GM23338 (cell line): ENCODE data around the gene AUH. TPM values are rescaled to one million over a fixed set of nuclear protein-coding genes. Genes with fewer than 3 reads are reported as not detected.

Experiments
- ATAC-seq: fragments of 200-7000 bp; cut with Tn5 transposase; 3 replicates; pipeline ENCODE4 v1.9.1; 2020
- DNase-seq: peaks from one replicate; pipeline ENCODE4 v3.0.0-alpha.2; 2015; ENCODE audit warnings: low spot score
- H2AFZ ChIP-seq: fragments of 200-600 bp; sonication (generic); 2 replicates; pipeline ENCODE4 v1.8.0; 2016; ENCODE audit warnings: antibody characterized with exemption, mild to moderate bottlenecking, moderate library complexity
- H3F3A ChIP-seq: fragments of 200-600 bp; sonication (generic); replicated peaks from 2 replicates; pipeline ENCODE4 v1.8.0; 2017; ENCODE audit warnings: antibody characterized with exemption, mixed run types, low read depth
- H3K27ac ChIP-seq: fragments of 200-600 bp; sonication (generic); 2 replicates; pipeline ENCODE4 v1.6.1; 2016; ENCODE audit warnings: low read depth
- H3K27me3 ChIP-seq: fragments of 200-600 bp; sonication (generic); 2 replicates; pipeline ENCODE4 v1.8.0; 2016; ENCODE audit warnings: mild to moderate bottlenecking, mixed run types, moderate library complexity; ENCODE audit not compliant: insufficient read depth
- H3K36me3 ChIP-seq: fragments of 200-600 bp; sonication (generic); 2 replicates; pipeline ENCODE4 v1.8.0; 2016; ENCODE audit warnings: mild to moderate bottlenecking; ENCODE audit not compliant: insufficient read depth
- H3K4me1 ChIP-seq: fragments of 200-600 bp; sonication (generic); 2 replicates; pipeline ENCODE4 v1.8.0; 2016; ENCODE audit warnings: mild to moderate bottlenecking, moderate library complexity; ENCODE audit not compliant: insufficient read depth
- H3K4me2 ChIP-seq: fragments of 200-600 bp; sonication (generic); 2 replicates; pipeline ENCODE4 v1.7.1; 2017; ENCODE audit warnings: mixed run types
- H3K4me3 ChIP-seq: fragments of 200-600 bp; sonication (generic); 2 replicates; pipeline ENCODE4 v1.6.1; 2016; ENCODE audit warnings: mixed run types
- H3K79me2 ChIP-seq: fragments of 200-600 bp; sonication (generic); replicated peaks from 2 replicates; pipeline ENCODE4 v1.8.0; 2017; ENCODE audit warnings: mild to moderate bottlenecking; ENCODE audit not compliant: insufficient read depth
- H3K9me2 ChIP-seq: fragments of 200-600 bp; sonication (generic); 2 replicates; pipeline ENCODE4 v1.8.0; 2017; ENCODE audit not compliant: insufficient read depth
- H4K20me1 ChIP-seq: fragments of 200-600 bp; sonication (generic); replicated peaks from 2 replicates; pipeline ENCODE4 v1.8.0; 2017; ENCODE audit warnings: mild to moderate bottlenecking; ENCODE audit not compliant: insufficient read depth
- H3K27ac Mint-ChIP-seq: 2 replicates; pipeline ENCODE4 v1.8.0; 2020; ENCODE audit warnings: inconsistent platforms, mild to moderate bottlenecking, moderate library complexity, mixed read lengths
- H3K27me3 Mint-ChIP-seq: 3 replicates; pipeline ENCODE4 v1.8.0; 2022; ENCODE audit warnings: low read depth, mild to moderate bottlenecking, moderate library complexity, mixed read lengths, inconsistent platforms; ENCODE audit not compliant: insufficient read depth, poor library complexity
- H3K36me3 Mint-ChIP-seq: 3 replicates; pipeline ENCODE4 v1.8.0; 2021; ENCODE audit warnings: low read depth, mild to moderate bottlenecking, inconsistent platforms, moderate library complexity, mixed read lengths
- H3K4me1 Mint-ChIP-seq: 3 replicates; pipeline ENCODE4 v1.8.0; 2020; ENCODE audit warnings: mild to moderate bottlenecking, inconsistent platforms, mixed read lengths
- H3K4me3 Mint-ChIP-seq: 3 replicates; pipeline ENCODE4 v1.8.0; 2021; ENCODE audit warnings: moderate library complexity, mild to moderate bottlenecking, inconsistent platforms, mixed read lengths
- H3K9me3 Mint-ChIP-seq: 3 replicates; pipeline ENCODE4 v1.8.0; 2020; ENCODE audit warnings: moderate library complexity, mild to moderate bottlenecking, inconsistent platforms, mixed read lengths
- CREB1 ChIP-seq: fragments of 250-450 bp; sonication (Bioruptor Pico); IDR thresholded peaks from 2 replicates; pipeline ENCODE4 v1.5.0; 2020; ENCODE audit warnings: low read depth, mild to moderate bottlenecking, moderate library complexity
- CTCF ChIP-seq, 2 experiments: fragments of 200-600 bp in 1 of 2; sonication (generic) in 1 of 2; conservative IDR thresholded peaks; 2 replicates each; pipeline versions ENCODE4 v1.5.1 to v1.6.1; 2016 to 2017; ENCODE audit warnings: antibody characterized with exemption in 2 of 2, low read depth in 2 of 2, mild to moderate bottlenecking in 2 of 2, moderate library complexity in 1 of 2
- EZH2 ChIP-seq: fragments of 200-600 bp; sonication (generic); IDR thresholded peaks from one replicate; pipeline ENCODE4 v1.8.0; 2017; ENCODE audit warnings: antibody characterized with exemption, mild to moderate bottlenecking, low read depth; ENCODE audit not compliant: unreplicated experiment
- EZH2phosphoT487 ChIP-seq: fragments of 200-600 bp; sonication (generic); IDR thresholded peaks from one replicate; pipeline ENCODE4 v1.8.1; 2018; ENCODE audit warnings: antibody characterized with exemption; ENCODE audit not compliant: unreplicated experiment
- JUNB ChIP-seq: IDR thresholded peaks from one replicate; pipeline ENCODE4 v1.6.1; 2016; ENCODE audit warnings: antibody characterized with exemption; ENCODE audit not compliant: unreplicated experiment
- NANOG ChIP-seq: IDR thresholded peaks from 2 replicates; pipeline ENCODE4 v1.6.1; 2016; ENCODE audit warnings: antibody characterized with exemption, borderline replicate concordance
- POLR2AphosphoS5 ChIP-seq: IDR thresholded peaks from 2 replicates; pipeline ENCODE4 v1.6.1; 2016; ENCODE audit warnings: antibody characterized with exemption, low read depth
- STAT1 ChIP-seq: IDR thresholded peaks from one replicate; pipeline ENCODE4 v1.6.1; 2016; ENCODE audit warnings: antibody characterized with exemption; ENCODE audit not compliant: unreplicated experiment
- ZNF114 ChIP-seq: fragments of 250-450 bp; sonication (Bioruptor Pico); IDR thresholded peaks from 2 replicates; pipeline ENCODE4 v1.5.0; 2020; ENCODE audit warnings: mild to moderate bottlenecking, moderate library complexity
- ZNF331 ChIP-seq: fragments of 250-450 bp; sonication (Bioruptor Pico); IDR thresholded peaks from 2 replicates; pipeline ENCODE4 v1.5.0; 2020; ENCODE audit warnings: low read depth, mild to moderate bottlenecking, moderate library complexity
- polyA plus RNA-seq: library from polyadenylated mRNA; unstranded; fragments of >200 nt; fragmentation: Nextera tagmentation; extraction: Ambion mirVana; gene quantifications from 2 replicates; pipeline ENCODE4 v1.2.1, GENCODE V29; 2016
- total RNA-seq: library from RNA; depleted of rRNA; stranded (reverse); fragments of >200 nt; shearing (Covaris generic); gene quantifications from 2 replicates; pipeline ENCODE4 v1.2.3, GENCODE V29; 2014
- TF ChIP-seq, protein P1 (sequence below): IDR thresholded peaks from one replicate; pipeline ENCODE4 v1.6.1; 2018; ENCODE audit warnings: antibody characterized with exemption; ENCODE audit not compliant: unreplicated experiment
- TF ChIP-seq, protein P2 (sequence below): IDR thresholded peaks from 2 replicates; pipeline ENCODE4 v1.6.1; 2016; ENCODE audit warnings: antibody characterized with exemption

AUH gene
- total and polyA plus RNA-seq, 2 experiments from 2014 or later = 28.8 to 34.2 TPM

DNA sequence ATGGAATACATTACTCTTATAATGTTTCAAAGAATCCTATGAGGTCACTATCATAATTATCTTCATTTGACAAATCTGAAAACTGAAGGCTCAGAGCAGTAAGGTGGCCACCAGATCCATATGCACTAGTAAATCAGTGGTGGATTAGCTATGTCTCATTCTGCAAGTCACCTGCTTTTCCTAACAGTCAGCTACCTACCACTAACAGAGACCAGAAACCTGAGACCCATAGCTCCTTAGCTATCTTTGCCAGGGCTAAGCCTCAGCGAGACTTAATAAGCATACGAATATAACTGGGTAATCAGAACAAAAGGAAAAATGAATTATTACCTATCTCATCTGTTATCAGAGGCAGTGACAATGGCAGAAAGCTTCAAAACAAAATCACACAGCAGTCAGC, 118.7 kb downstream of the AUH start:
- Mint-ChIP-seq H3K36me3 (no peaks in the 10 kb centered on the region), H3K4me1 (peaks cover 35% of the 10 kb centered on the region), H3K27me3 (no peaks in the 10 kb centered on the region), H3K9me3 (no peaks in the 10 kb centered on the region), H3K27ac (peak overlapping the region; percentile 78; the same call in 1 of the 2 replicates), H3K4me3 (no peak overlapping the region)
- no peak overlapping the region; the same call in 1 of the 2 replicates for H3K27ac ChIP-seq
- peaks cover 9% of the 10 kb centered on the region; the same call in 1 of the 2 replicates for H3K4me1 ChIP-seq
- DNase-seq (peak; percentile 19), ATAC-seq (peak; percentile 81)
- H3K9me2 ChIP-seq = no peaks in the 10 kb centered on the region
- no peak for TF ChIP-seq JUNB
- TF ChIP-seq POLR2AphosphoS5 = no peak
- TF ChIP-seq, protein P1, sequence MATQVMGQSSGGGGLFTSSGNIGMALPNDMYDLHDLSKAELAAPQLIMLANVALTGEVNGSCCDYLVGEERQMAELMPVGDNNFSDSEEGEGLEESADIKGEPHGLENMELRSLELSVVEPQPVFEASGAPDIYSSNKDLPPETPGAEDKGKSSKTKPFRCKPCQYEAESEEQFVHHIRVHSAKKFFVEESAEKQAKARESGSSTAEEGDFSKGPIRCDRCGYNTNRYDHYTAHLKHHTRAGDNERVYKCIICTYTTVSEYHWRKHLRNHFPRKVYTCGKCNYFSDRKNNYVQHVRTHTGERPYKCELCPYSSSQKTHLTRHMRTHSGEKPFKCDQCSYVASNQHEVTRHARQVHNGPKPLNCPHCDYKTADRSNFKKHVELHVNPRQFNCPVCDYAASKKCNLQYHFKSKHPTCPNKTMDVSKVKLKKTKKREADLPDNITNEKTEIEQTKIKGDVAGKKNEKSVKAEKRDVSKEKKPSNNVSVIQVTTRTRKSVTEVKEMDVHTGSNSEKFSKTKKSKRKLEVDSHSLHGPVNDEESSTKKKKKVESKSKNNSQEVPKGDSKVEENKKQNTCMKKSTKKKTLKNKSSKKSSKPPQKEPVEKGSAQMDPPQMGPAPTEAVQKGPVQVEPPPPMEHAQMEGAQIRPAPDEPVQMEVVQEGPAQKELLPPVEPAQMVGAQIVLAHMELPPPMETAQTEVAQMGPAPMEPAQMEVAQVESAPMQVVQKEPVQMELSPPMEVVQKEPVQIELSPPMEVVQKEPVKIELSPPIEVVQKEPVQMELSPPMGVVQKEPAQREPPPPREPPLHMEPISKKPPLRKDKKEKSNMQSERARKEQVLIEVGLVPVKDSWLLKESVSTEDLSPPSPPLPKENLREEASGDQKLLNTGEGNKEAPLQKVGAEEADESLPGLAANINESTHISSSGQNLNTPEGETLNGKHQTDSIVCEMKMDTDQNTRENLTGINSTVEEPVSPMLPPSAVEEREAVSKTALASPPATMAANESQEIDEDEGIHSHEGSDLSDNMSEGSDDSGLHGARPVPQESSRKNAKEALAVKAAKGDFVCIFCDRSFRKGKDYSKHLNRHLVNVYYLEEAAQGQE = no peak
- no peak for TF ChIP-seq ZNF331 (CRISPR knock-in tag)
- no peak overlapping the region for H3K4me3 ChIP-seq
- no peak overlapping the region for H2AFZ ChIP-seq
- no peaks in the 10 kb centered on the region for H3K27me3 ChIP-seq
- no peaks in the 10 kb centered on the region for H3F3A ChIP-seq
- peaks cover 4% of the 10 kb centered on the region; the same call in 1 of the 2 replicates for H4K20me1 ChIP-seq
- no peaks in the 10 kb centered on the region for H3K79me2 ChIP-seq
- H3K36me3 ChIP-seq = no peaks in the 10 kb centered on the region
- 0 out of 2 replicates have a peak overlapping the region, but pooled peaks have one; percentile 4 for H3K4me2 ChIP-seq

- no peak for DNase-seq
- H3K9me2 ChIP-seq = no peaks in the 10 kb centered on the region
- no peak overlapping the region for H2AFZ ChIP-seq
- H3K4me2 ChIP-seq = no peak overlapping the region
- H3K4me1 ChIP-seq = peaks cover 9% of the 10 kb centered on the region; the same call in 1 of the 2 replicates
- no peak for ATAC-seq
- Mint-ChIP-seq H3K27me3 (no peaks in the 10 kb centered on the region), H3K27ac (no peak overlapping the region; the same call in 1 of the 2 replicates), H3K4me1 (peaks cover 31% of the 10 kb centered on the region), H3K4me3 (no peak overlapping the region), H3K9me3 (no peaks in the 10 kb centered on the region), H3K36me3 (no peaks in the 10 kb centered on the region)
- H4K20me1 ChIP-seq = peaks cover 4% of the 10 kb centered on the region; the same call in 1 of the 2 replicates
- no peaks in the 10 kb centered on the region for H3K36me3 ChIP-seq
- no peak overlapping the region for H3K27ac ChIP-seq
- H3K27me3 ChIP-seq = no peaks in the 10 kb centered on the region
- no peak overlapping the region for H3K4me3 ChIP-seq
- TF ChIP-seq, protein P2, sequence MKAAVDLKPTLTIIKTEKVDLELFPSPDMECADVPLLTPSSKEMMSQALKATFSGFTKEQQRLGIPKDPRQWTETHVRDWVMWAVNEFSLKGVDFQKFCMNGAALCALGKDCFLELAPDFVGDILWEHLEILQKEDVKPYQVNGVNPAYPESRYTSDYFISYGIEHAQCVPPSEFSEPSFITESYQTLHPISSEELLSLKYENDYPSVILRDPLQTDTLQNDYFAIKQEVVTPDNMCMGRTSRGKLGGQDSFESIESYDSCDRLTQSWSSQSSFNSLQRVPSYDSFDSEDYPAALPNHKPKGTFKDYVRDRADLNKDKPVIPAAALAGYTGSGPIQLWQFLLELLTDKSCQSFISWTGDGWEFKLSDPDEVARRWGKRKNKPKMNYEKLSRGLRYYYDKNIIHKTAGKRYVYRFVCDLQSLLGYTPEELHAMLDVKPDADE = no peak
- no peak for TF ChIP-seq CTCF (conservative IDR thresholded peaks at IDR 0.05; ENCODE audit: low read depth in 2 of 2)
- no peak for TF ChIP-seq ZNF114 (CRISPR knock-in tag)
- TF ChIP-seq CREB1 = no peak
- no peak for TF ChIP-seq JUNB
- no peak for TF ChIP-seq NANOG
- no peak for TF ChIP-seq POLR2AphosphoS5
- TF ChIP-seq STAT1 = no peak
- TF ChIP-seq EZH2 = no peak
- TF ChIP-seq EZH2phosphoT487 = no peak
- H3K79me2 ChIP-seq = no peaks in the 10 kb centered on the region
- H3F3A ChIP-seq = no peaks in the 10 kb centered on the region
Observed at GRCh38 chr9:91241909-91242308, 119.8 kb downstream of the AUH start.
